NK-92 treated with Interleukin-12 subunit alpha and Interleukin-12 subunit beta, amount 100 ng/mL, for 24 hours (cell line): ENCODE data around the gene GKN2.

ENCODE experiments used
- DNase-seq: peaks from one replicate; lab custom pipeline; 2025; lab: John Stamatoyannopoulos, UW

The GKN2 gene

GRCh38 chr2:68952887-68953521 is at the start of gene GKN2:
Gene GKN2, minus strand, starts transcription at chr2:68952893. Its CDS starts 32 bp downstream, at chr2:68952861.
- DNase-seq, result no peak

DNA sequence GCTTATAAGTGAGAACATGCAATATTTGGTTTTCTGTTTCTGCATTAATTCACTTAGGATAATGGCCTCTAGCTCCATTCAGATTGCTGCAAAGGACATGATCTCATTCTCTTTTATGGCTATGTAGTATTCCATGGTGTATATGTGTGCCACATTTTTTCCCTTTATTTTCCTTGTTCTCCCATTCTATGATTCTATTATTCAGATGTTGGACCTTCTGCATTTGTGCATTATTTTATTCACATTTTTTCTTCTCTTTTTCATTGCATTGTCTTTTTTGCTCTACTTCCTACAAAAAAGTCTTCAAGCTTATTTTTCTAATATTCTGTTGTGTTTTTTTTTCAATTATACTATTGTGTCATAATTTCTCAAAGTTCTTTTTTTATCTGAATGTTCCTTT is 49.2 kb upstream of the GKN2 start:
- DNase-seq, result no peak

DNA sequence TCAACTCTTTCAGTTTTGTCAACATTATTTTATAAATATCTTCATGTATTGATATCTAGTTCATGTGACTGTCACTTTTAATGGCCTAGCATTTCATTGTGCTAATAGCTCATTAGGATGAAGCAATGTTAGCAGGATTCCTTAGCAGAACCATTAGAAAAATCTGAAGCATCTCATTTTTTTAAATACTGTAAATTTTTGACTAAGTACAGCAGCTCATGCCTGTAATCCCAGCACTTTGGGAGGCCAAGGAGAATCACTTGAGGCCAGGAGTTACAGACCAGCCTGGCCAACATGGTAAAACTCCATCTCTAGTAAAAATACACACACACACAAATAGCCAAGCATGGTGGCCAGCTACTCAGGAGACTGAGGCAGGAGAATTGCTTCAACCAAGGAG is 44.7 kb upstream of the GKN2 start:
- no peak for DNase-seq

- DNase-seq, result no peak
Observed at GRCh38 chr2:68995916-68996315, 43.2 kb upstream of the GKN2 start.

DNA sequence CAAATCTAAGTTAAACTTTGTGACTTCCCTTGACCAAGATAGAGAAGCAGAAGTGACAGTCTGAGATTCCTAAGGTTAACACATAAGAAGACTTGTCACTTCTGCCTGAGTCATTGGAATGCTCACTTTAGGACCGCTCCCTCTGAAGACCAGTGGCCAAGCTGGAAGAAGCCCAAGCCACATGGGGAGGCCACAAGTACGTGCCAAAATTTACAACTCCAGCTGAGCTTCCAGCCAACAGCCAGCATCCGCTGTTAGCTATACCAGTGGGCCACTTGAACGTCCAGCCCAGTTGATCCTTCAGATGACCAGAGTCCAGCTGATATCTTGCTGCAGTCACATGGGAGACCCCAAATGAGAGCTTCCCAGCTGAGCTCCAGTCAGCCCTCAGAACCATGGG is 42.2 kb upstream of the GKN2 start:
- no peak for DNase-seq

- no peak for DNase-seq
Observed at GRCh38 chr2:68993660-68994059, 41.0 kb upstream of the GKN2 start.

GRCh38 chr2:68992933-68993332 is 40.2 kb upstream of the GKN2 start:
- DNase-seq, result no peak

- DNase-seq, result no peak
Observed at GRCh38 chr2:68992341-68992740, 39.6 kb upstream of the GKN2 start.

DNA sequence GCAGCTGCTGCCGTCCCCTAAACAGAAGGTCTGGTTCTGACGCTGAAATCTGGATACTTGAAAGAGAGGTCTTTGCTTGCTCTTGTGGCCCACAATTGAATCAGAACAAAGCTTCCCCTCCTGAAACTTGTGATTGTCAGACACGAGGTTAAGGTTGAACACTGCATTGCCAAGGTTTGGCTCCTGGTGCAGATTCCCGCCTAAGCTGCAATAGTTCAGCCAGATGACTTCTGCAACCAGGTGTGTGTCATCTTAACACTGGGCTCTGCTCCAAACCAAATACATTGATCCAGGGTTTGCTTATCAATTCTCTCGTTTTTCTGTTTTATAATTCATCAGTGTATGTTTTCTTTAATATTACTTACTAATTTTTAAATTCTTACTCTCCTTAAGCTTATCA is 36.3 kb upstream of the GKN2 start:
- DNase-seq, result no peak

GRCh38 chr2:68987021-68987503 is 34.4 kb upstream of the GKN2 start:
- DNase-seq, result no peak

DNA sequence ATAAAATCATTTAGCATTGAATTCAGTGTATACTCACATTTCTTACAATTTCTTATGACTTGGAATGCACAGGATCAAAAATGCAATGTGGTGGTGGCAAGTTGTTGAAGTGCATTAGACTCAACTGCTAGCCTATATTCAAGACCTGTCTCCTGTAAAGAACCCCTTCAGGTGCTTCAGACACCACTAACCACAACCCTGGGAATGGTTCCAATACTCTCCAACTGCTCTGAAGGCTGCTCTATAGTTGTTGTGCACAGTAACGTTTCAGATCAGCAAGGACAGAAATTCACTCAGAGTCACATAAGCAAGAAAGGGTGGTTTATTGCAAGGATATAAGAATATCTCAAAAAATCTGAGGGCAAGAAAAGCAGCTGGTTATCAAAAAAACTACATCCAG is 28.3 kb upstream of the GKN2 start:
- no peak for DNase-seq

- no peak for DNase-seq
Observed at GRCh38 chr2:68978098-68978497, 25.4 kb upstream of the GKN2 start.

DNA sequence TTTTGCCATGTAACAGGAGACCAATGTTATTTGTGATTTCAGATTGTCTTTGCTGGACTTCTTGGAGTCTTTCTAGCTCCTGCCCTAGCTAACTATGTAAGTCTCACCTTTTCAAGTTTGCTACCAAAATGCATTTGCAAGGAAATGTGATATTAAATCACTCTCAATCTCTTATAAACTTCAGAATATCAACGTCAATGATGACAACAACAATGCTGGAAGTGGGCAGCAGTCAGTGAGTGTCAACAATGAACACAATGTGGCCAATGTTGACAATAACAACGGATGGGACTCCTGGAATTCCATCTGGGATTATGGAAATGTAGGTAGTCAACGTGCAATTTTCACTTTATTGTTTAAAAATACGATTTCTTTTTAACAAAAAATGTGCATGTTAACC is 24.8 kb upstream of the GKN2 start:
- no peak for DNase-seq

- no peak for DNase-seq
Observed at GRCh38 chr2:68975844-68976243, 23.2 kb upstream of the GKN2 start.

DNA sequence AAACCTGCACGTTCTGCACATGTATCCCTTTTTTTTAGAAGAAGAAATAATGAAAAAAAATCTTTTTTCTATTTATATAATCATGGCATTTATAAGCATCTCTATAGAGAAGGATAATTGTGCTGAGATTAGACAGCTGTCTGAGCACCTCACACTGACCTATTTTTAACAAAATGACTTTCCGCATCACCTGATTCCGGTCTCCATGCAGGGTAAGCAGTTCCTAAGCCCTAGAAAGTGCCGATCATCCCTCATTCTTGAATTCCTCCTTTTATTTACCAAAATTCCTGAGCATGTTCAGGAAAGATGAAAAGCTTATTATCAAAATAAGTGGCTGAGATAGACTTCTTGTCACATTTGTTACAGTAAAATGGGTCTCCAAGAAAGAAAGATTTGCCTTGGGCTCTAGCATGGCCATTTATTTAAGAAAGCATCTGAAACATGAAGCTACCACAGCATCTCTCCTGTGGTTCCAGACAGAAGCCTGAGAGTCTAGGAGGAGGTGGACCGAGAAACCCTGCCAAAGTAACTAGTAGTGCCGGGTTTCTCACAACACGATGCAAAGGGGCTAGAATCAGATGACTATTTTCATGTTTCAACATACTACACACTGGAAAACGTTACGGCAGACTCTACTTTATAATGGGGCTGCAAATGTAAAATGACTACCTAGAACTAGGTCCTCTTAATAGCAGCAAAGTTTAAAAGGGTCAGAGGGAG is 22.4 kb upstream of the GKN2 start:
- no peak for DNase-seq

GRCh38 chr2:68974251-68974650 is 21.6 kb upstream of the GKN2 start, which contains the start of gene GKN1:
Gene GKN1, plus strand, starts transcription at chr2:68974636. Its CDS starts 42 bp downstream, at chr2:68974678.
- no peak for DNase-seq

DNA sequence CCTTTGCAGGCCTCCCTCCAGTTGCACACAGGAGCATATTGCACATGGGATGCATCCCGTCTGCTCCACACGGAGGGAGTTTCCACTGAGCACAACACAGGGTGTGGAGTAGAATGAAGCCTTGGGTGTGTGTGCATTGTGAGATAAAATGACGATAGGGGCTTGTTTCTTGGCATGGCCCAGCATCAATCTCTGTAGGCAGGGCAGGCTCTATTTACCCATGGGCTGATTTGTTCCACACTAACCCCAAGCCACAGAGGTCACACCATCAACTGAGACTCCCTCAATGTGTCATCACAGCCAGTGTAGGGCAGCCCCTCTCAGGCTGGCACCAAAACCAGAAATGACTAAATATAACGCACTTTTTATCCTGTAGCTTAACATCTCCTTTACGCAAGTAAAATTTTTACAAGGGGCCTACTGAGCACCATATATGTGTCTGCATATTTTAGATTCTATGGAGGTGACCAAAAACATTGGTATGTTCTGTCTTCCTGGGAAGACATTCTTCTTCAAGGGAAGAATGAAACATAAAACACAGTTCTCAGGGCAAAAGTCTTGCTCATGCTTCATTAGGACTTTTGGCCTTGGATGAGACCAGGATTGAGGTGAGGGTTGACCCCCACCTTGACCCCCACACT is 19.0 kb upstream of the GKN2 start:
- no peak for DNase-seq

DNA sequence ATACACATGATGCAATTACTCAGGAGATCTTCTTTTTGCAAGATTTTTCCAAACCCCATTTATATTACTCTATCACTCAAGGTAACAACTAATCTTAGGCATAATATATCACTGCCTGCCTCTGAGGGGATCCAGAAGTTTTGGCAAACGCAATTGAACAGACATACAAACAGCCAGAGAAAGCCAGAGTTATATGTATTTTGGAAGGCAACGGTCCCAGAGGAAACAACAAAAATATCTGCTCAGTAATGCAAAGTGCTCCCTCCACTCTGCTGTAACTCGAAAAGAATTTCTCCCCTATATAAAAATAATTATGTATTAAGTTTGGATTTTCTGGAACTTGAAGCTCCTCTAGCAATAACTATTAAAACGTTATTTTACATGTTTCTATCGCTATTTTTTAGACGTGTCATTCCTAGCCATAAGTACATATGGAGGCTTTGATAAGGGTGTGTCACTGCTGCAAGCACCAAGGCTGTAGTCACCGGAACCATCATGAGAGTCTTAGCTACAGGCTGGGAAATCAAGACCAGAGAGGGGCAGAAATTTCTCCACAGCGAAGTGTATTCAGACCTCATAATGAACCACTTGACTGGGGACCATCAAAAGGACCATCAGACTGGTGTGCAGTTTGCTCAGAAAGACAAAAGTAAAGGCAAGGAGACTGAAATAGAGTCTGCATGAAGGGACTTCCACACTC is 18.0 kb upstream of the GKN2 start:
- no peak for DNase-seq

- no peak for DNase-seq
Observed at GRCh38 chr2:68969736-68970490, 17.2 kb upstream of the GKN2 start.

- DNase-seq, result no peak
Observed at GRCh38 chr2:68968221-68968620, 15.5 kb upstream of the GKN2 start.

DNA sequence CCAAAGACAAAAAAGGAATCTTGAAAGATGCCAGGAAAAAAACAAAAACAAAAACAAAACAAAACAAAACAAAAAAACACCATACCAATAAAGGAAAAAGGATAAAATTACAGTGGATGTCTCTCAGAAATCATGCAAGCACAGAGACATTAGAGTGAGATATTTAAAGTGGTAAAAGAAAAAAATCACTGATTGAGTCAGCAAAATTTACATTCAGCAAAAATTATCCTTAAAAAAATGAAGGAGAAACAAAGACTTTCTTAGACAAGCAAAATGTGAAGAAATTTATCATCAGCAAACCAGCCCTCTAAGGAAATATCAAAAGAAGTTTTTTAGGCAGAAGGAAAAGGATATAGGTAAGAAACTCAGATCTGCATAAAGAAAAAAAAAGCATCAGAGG is 11.6 kb upstream of the GKN2 start:
- DNase-seq, result no peak

GRCh38 chr2:68961380-68961779 is 8.7 kb upstream of the GKN2 start:
- DNase-seq, result no peak
